Heart left ventricle (tissue), 13 donors: Measurements from ENCODE around the gene EML5.
"Not testable (repeated sequence)": the region's sequence is repeated elsewhere in the genome, so short reads cannot be mapped to it uniquely, and the experiment has no call there.

Experiments
- POLR2A ChIP-seq, 2 donors: fragments of 450-650 bp; IDR thresholded peaks; one replicate each; pipeline ENCODE4 v1.6.1; 2017; ENCODE audit warnings: antibody characterized with exemption in 2 of 2, mild to moderate bottlenecking in 2 of 2, moderate library complexity in 2 of 2
- TF ChIP-seq, protein P1 (sequence below), 12 donors: fragments of 200-600 bp; sonication (generic) in 4 of 12; IDR thresholded peaks; one replicate each; pipeline versions ENCODE4 v1.5.0 to v1.8.0; 2018 to 2022; ENCODE audit warnings: antibody characterized with exemption in 12 of 12, mild to moderate bottlenecking in 5 of 12
- donor health status: ischemic (EF 13 %, LVEDD 7.1; RV severe dilation, severe dysfunction).
- donor health status: DM: no; HTN: yes; CAD: no.
- donor health status: DM: no; HTN: no; CAD: no.
- donor health status: ischemic (EF 25% LVEDD 6.9; RV normal size, moderate dysfunction).
- donor health status: ischemic (EF 25% LVEDD 5.7; RV mildly dilated, moderate dysfunction).
- donor health status: ischemic (EF 35%, LVEDD 5.7; RV mildly dilated, moderate dysfunction).
- donor health status: nonischemic (EF 11% LVEDD 7.7; RV severe dilation, severe dysfunction).
- donor health status: DM: yes; HTN: yes; CAD: no.
- donor health status: PGD.
- donor health status: ischemic (EF 29% LVEDD 5.4; RV normal size, mild dysfunction).
- donor health status: nonischemic (EF 23%, LVEDD 6.1; RV moderate dilation, normal function).

- TF ChIP-seq, protein P1, sequence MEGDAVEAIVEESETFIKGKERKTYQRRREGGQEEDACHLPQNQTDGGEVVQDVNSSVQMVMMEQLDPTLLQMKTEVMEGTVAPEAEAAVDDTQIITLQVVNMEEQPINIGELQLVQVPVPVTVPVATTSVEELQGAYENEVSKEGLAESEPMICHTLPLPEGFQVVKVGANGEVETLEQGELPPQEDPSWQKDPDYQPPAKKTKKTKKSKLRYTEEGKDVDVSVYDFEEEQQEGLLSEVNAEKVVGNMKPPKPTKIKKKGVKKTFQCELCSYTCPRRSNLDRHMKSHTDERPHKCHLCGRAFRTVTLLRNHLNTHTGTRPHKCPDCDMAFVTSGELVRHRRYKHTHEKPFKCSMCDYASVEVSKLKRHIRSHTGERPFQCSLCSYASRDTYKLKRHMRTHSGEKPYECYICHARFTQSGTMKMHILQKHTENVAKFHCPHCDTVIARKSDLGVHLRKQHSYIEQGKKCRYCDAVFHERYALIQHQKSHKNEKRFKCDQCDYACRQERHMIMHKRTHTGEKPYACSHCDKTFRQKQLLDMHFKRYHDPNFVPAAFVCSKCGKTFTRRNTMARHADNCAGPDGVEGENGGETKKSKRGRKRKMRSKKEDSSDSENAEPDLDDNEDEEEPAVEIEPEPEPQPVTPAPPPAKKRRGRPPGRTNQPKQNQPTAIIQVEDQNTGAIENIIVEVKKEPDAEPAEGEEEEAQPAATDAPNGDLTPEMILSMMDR (IDR thresholded peaks at IDR 0.05), result not testable (repeated sequence)
- TF ChIP-seq POLR2A (IDR thresholded peaks at IDR 0.05), result not testable (repeated sequence)
Observed at GRCh38 chr14:88819674-88820073, 26.9 kb upstream of the EML5 start.
